Mesodermal cell (in vitro differentiated cells): ENCODE data around the gene RPL3. TPM values are rescaled to one million over a fixed set of nuclear protein-coding genes. Genes with fewer than 3 reads are reported as not detected.

ENCODE experiments used
- H3K27ac ChIP-seq: 2 replicates; pipeline ENCODE4 v1.7.0; 2013; ENCODE audit warnings: mild to moderate bottlenecking, low read depth, low read length, moderate library complexity; ENCODE audit not compliant: severe bottlenecking
- H3K36me3 ChIP-seq: 2 replicates; pipeline ENCODE4 v1.7.1; 2013; ENCODE audit warnings: mild to moderate bottlenecking, low read length, moderate library complexity; ENCODE audit not compliant: control insufficient read depth, insufficient read depth
- H3K4me1 ChIP-seq: one replicate; pipeline ENCODE4 v1.7.1; 2013; ENCODE audit warnings: mild to moderate bottlenecking, low read length; ENCODE audit not compliant: insufficient read depth, control insufficient read depth, poor library complexity, severe bottlenecking
- H3K4me3 ChIP-seq: 2 replicates; pipeline ENCODE4 v1.7.0; 2013; ENCODE audit warnings: low read length, control low read depth, mild to moderate bottlenecking; ENCODE audit not compliant: insufficient read depth, poor library complexity, severe bottlenecking; ENCODE audit errors: extremely low read depth
- H3K9me3 ChIP-seq: 2 replicates; pipeline ENCODE4 v1.7.1; 2013; ENCODE audit warnings: mild to moderate bottlenecking, low read length, moderate library complexity; ENCODE audit not compliant: control insufficient read depth
- WGBS, 2 experiments: methylation state at CpG; one replicate each; pipeline ENCODE4 v1.1.5; 2013; ENCODE audit warnings: missing lambda C conversion rate in 2 of 2; ENCODE audit not compliant: insufficient coverage in 2 of 2; 5-methylcytosine and 5-hydroxymethylcytosine counted together
- polyA plus RNA-seq, 2 experiments: library from polyadenylated mRNA; stranded (reverse); fragments of 50-300 nt; gene quantifications; one replicate each; pipeline ENCODE4 v1.2.3, GENCODE V29; 2013

The RPL3 gene
- polyA plus RNA-seq (2013, experiment 1 of 2): 2,523 TPM
- polyA plus RNA-seq (2013, experiment 2 of 2): 2,399 TPM

DNA sequence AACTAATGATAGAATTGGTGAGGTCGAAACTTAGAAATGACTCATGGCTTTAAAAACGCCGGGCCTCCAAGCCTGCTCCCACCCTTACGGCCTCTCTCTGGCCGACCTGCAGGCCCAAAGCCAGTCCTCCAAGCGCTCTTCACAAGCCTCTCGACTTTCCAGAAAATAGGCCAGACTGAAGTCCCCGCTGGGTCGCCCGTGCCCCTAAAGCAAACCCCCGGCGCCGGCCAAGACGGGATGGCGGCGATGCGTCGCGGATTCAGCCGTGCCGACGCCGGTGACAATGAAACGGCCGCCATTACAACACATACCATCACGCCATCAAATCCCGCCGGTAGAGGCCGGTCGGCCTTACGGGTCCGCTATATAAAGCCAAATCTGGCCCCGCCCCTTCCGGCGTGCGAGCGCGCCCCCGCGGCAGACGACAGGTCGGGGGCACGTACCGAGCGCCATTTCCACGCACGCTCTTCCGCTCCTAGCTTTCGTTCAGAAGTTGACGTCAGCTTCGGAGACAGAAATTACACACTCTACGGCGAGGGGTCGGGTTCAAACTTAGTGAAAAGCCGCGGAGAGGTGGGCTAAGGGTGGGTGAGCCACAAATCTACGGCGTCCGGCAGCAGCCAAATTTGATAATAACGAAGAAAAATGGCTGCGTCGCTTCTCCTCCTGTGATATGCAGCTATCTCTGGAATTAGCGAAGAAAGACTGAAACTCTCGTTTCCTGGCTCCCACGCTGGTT lies at the start of gene RPL3:
Gene RPL3, minus strand, starts transcription at position 340 of the 739 bp plus-strand sequence. Its CDS starts 26 bp downstream, at position 314.
- Histone ChIP-seq H3K9me3 (no peaks in the 10 kb centered on the region), H3K36me3 (peaks cover 47% of the 10 kb centered on the region), H3K4me1 (peaks cover 17% of the 10 kb centered on the region), H3K4me3 (peak within 1 kb of the TSS; percentile 92), H3K27ac (peak within 1 kb of the TSS; percentile 99)
- WGBS, 2 experiments: 0% methylated on average over 49 to 55 of the region's 65 CpGs

DNA sequence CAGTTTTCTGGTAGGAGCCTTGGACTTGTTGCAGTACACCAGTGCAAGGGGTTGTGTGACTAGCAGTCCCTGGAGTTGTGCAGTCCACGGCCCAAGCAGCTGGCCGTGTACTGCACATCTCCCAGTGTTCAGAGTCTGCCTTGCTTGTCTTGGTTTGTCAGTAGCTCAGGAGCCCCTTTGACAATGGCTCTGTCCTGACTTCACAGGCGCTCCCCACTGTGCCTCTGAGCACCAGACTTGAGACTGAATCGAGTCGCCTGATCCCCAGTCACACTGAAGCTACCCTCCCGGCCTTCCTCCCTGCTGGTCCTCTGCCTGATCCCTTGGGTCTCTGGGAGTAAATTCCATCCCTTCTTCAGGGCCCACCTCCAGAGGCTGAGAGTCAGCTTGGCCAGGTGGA lies 49.8 kb upstream of the RPL3 start:
- Histone ChIP-seq H3K4me3 (no peak overlapping the region), H3K36me3 (no peaks in the 10 kb centered on the region), H3K27ac (no peak overlapping the region), H3K9me3 (peaks cover 6% of the 10 kb centered on the region), H3K4me1 (no peaks in the 10 kb centered on the region)
- WGBS, 2 experiments: 83 to 88% methylated on average over 6 of the region's 6 CpGs

DNA sequence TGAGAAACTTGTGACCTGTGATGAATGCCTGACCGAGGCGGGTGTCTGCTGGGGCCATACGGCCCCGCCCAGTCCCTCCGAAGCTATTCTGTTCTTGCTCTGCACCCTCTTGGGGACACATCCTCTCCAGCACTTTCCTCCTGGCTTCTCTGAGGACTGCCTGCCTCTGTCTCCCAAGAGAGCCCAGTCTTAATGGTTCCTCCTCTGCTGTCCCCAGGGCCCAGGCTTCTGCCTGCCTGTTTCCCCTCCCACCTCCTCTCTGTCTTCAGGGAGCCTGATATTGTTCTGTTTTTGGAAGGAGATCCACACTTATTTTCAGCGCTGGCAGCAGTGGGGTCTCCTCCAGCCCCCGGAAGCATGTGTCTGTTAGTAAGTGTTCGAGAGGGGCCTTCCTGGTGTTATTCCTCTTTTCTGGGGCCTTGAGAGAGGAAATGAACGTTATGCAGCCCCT lies 49.1 kb upstream of the RPL3 start:
- H3K9me3 ChIP-seq: peaks cover 6% of the 10 kb centered on the region
- WGBS, 2 experiments: 85 to 91% methylated on average over 7 to 9 of the region's 9 CpGs
- no peak overlapping the region for H3K4me3 ChIP-seq
- H3K4me1 ChIP-seq: peaks cover 5% of the 10 kb centered on the region
- H3K27ac ChIP-seq: no peak overlapping the region
- H3K36me3 ChIP-seq: no peaks in the 10 kb centered on the region

DNA sequence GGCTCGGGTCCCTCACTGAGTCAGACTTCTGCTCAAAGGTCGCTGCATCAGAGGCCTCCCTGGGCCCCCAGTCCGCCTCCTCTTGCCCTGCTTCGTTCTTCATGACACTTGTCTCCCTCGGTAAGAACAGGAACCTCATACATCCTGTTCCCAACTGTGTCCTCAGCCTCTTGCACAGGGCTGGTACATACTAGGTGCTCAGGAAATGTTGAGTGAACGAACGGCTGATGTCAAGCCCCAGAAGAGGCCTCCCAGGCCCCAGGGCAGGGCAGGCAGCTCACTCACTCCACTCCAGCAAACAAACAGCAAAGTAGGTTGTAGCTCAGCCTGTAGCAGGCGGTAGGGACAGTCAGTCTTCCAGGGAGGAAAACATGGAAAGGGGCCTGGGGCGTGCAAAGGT lies 47.6 kb upstream of the RPL3 start:
- H3K36me3 ChIP-seq: no peaks in the 10 kb centered on the region
- H3K4me3 ChIP-seq: no peak overlapping the region
- peaks cover 15% of the 10 kb centered on the region for H3K4me1 ChIP-seq
- H3K27ac ChIP-seq: no peak overlapping the region
- 90 to 94% methylated on average over 5 to 8 of the region's 9 CpGs for WGBS, 2 experiments
- peaks cover 6% of the 10 kb centered on the region for H3K9me3 ChIP-seq

DNA sequence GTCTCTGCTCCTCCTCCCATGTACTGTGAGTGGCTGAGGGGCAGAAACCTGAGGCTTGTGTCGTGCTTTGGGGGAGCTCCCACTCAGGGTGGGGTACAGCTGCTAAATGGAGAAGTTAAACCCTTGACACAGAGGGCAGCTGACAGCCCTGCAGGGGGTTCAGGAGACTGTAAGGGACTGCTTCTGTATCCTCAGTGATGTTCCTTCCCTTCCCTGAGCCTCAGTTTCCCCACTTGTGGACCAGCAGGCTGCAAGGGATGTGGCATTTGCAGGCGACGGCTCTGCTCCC lies 46.0 kb upstream of the RPL3 start:
- 89 to 100% methylated on average over 1 to 3 of the region's 3 CpGs for WGBS, 2 experiments
- no peaks in the 10 kb centered on the region for H3K36me3 ChIP-seq
- peaks cover 21% of the 10 kb centered on the region for H3K4me1 ChIP-seq
- no peaks in the 10 kb centered on the region for H3K9me3 ChIP-seq
- H3K4me3 ChIP-seq: no peak overlapping the region
- no peak overlapping the region for H3K27ac ChIP-seq

DNA sequence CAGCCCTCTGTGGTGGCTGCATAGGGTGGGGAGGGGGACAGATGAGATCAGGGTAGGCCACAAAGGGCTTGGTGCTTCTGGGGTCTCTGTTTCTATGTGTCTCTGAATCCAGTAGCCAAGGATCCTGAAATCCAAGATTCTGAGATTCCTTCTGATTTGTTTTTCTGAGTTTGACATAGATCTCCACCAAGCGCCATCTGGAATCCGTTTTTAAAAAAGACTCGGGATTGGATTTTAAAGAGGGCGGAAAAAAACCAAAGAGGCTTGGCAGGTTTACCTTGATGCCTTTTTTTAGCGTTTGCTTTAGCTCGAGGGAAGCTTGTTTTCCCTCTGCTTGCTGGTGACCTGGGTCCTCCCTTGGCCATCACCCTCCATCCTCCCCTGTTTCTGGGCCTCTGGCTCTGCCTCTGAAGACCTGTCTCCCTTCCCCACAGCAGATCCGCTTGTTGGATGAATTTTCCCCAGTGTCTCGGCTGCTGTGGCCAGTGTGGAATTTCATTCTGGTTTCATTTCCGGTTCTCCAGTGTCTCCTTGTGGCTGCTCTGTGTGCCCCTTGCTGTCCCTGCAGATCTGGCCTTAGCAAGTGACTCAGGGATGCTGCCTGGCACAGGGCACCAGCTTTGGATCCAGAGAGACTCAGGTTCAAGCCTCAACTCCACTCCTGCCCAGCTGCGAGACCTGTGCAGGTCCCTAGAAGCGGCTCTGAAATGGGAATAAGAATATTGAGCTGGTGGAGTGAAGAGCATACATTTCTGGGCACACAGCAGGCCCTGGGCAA lies 45.5 kb upstream of the RPL3 start:
- H3K27ac ChIP-seq: no peak overlapping the region
- WGBS, 2 experiments: 92 to 94% methylated on average over 11 of the region's 11 CpGs
- H3K9me3 ChIP-seq: no peaks in the 10 kb centered on the region
- H3K36me3 ChIP-seq: no peaks in the 10 kb centered on the region
- H3K4me3 ChIP-seq: no peak overlapping the region
- peaks cover 23% of the 10 kb centered on the region for H3K4me1 ChIP-seq

DNA sequence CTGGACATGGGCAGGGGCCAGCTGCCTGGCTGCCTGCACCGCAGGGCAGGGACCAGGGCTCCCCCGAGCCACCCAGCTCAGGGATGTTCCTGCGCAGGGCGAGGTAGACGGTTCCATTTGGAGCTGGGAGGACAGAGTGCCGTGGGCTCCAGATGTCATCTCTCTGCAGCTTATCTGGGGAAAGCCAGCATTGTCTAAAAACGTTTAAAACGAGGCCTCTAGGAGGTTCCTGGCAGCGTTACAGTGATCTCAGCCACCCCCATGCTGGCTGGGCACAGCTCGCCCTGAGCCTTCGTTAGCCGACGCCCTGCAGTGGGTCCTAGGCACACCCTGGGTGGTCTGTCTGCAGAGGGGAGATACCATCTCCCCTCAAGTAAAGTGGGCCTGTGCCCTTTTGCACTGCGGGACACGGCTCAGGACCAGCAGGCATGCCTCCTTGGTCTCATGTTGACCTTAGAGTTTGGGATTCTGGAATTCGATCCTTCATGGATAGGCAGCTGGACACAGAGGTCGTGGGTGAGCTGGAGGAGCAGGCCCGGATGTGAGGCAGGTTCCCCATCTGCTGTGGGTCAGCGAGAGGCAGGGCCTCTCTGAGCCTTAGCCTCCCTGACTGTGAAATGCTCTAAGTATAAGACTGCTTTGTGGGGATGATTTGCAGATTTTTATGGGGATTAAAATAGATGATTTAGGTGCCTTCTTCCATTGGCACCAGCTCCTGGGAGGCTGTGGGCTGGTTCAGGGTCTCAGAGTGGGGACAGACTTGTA lies 44.5 kb upstream of the RPL3 start:
- Histone ChIP-seq H3K4me1 (peaks cover 23% of the 10 kb centered on the region), H3K36me3 (no peaks in the 10 kb centered on the region), H3K4me3 (no peak overlapping the region), H3K27ac (peak overlapping the region; percentile 5), H3K9me3 (no peaks in the 10 kb centered on the region)
- WGBS, 2 experiments: 83 to 85% methylated on average over 13 to 19 of the region's 19 CpGs

DNA sequence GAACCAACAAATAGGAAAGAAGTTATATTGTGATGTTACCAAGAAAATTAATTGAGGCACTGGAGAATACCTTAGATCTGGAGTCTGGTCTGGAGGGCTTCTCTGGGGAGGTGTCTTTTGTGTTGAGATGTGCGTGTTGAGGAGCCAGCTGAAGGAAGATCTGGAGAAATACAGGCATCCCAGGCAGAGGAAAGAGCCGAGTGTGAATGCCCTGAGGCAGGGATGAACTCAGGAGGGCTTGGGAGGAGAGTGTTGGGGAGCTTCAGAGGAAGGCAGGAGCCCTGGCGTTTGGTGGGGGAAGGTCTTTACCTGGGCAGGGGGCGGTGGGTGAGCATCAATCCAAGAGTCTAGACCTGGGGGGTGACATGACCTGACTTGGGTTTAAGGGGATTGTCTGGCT lies 43.5 kb upstream of the RPL3 start:
- Histone ChIP-seq H3K27ac (no peak overlapping the region), H3K4me1 (peaks cover 23% of the 10 kb centered on the region), H3K36me3 (no peaks in the 10 kb centered on the region), H3K9me3 (no peaks in the 10 kb centered on the region), H3K4me3 (no peak overlapping the region)
- WGBS, 2 experiments: 77 to 80% methylated on average over 3 to 4 of the region's 4 CpGs

DNA sequence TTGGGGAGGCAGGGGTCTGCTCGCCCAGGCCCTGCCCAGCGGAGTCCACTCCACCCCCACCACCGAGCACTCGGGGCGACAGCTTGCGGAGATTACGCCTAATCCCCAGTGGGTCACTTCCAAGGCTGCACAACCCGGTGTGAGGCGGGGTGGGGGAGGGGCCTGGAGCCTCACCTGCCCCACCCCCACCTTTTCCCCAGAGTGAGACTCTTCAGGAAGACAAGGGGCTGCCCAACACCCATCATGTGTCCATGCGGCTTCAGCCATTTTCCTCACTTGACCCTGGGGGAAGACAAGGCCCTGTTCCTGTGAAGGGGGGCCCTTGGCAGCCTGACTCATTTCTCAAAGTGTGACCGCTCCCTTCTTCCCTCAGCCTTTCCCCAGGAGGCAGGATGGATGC lies 42.8 kb upstream of the RPL3 start:
- Histone ChIP-seq H3K27ac (no peak overlapping the region), H3K4me1 (peaks cover 23% of the 10 kb centered on the region), H3K36me3 (no peaks in the 10 kb centered on the region), H3K9me3 (no peaks in the 10 kb centered on the region), H3K4me3 (no peak overlapping the region)
- 35 to 75% methylated on average over 2 to 4 of the region's 11 CpGs for WGBS, 2 experiments

DNA sequence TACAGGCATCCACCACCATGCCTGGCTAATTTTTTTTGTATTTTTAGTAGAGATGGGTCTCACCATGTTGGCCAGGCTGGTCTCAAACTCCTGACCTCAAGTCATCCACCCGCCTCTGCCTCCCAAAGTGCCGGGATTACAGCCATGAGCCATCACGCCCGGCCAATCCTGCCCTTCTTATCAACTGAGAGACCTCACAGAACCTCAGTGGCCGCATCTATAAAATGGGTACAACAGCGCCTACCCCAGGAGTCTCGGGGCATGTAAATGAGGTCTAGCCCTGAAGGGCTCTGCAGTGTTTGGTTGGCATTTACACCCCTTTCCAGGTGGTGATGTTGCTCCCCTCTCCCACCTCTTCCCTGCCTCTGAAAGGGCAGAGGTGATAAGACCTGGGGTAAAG lies 42.1 kb upstream of the RPL3 start:
- Histone ChIP-seq H3K9me3 (no peaks in the 10 kb centered on the region), H3K27ac (no peak overlapping the region), H3K36me3 (no peaks in the 10 kb centered on the region), H3K4me1 (peaks cover 23% of the 10 kb centered on the region), H3K4me3 (no peak overlapping the region)
- 96 to 98% methylated on average over 5 to 7 of the region's 7 CpGs for WGBS, 2 experiments
